ENCODE measurements around the gene LRRC25.
A peak's percentile ranks its signal among the peaks of the same experiment; 100 is the strongest.
"Not testable (repeated sequence)": the region's sequence is repeated elsewhere in the genome, so short reads cannot be mapped to it uniquely, and the experiment has no call there.

The LRRC25 gene

GRCh38 chr19:18385675-18386542 is 11.5 kb downstream of the LRRC25 start, which contains the start of gene GDF15:
GDF15 (plus strand) TSS chr19:18386158; CDS start chr19:18386190, 32 bp downstream.
- H3K4me3 ChIP-seq (ENCODE audit: low read depth, low read length): no peak within 1 kb of the TSS
- TF ChIP-seq POLR2A (IDR thresholded peaks at IDR 0.05; ENCODE audit: extremely low read depth, insufficient read length): no peak
- TF ChIP-seq MAX (IDR thresholded peaks at IDR 0.05; ENCODE audit: low read depth, low read length): no peak
- peak; percentile 74 for TF ChIP-seq CTCF (IDR thresholded peaks at IDR 0.05; ENCODE audit: low read depth, low read length)
- DNase-seq (ENCODE audit: low read depth): peak; percentile 54

GRCh38 chr19:18385359-18385674 is 12.1 kb downstream of the LRRC25 start:
- no peak for DNase-seq (ENCODE audit: low read depth)
- TF ChIP-seq POLR2A (IDR thresholded peaks at IDR 0.05; ENCODE audit: extremely low read depth, insufficient read length) (no peak), CTCF (IDR thresholded peaks at IDR 0.05; ENCODE audit: low read depth, low read length) (no peak), MAX (IDR thresholded peaks at IDR 0.05; ENCODE audit: low read depth, low read length) (no peak), MYC (IDR thresholded peaks at IDR 0.05; ENCODE audit: low read depth, low read length) (no peak)
- H3K4me3 ChIP-seq (ENCODE audit: low read depth, low read length): no peak overlapping the region

- no peak for TF ChIP-seq CTCF (IDR thresholded peaks at IDR 0.05; ENCODE audit: low read depth, low read length)
- no peak for TF ChIP-seq MYC (IDR thresholded peaks at IDR 0.05; ENCODE audit: low read depth, low read length)
- no peak for TF ChIP-seq POLR2A (IDR thresholded peaks at IDR 0.05; ENCODE audit: extremely low read depth, insufficient read length)
- no peak for TF ChIP-seq MAX (IDR thresholded peaks at IDR 0.05; ENCODE audit: low read depth, low read length)
- no peak overlapping the region for H3K4me3 ChIP-seq (ENCODE audit: low read depth, low read length)
- DNase-seq (ENCODE audit: low read depth): no peak
Observed at GRCh38 chr19:18384775-18385174, 12.6 kb downstream of the LRRC25 start.

GRCh38 chr19:18383622-18384021 is 13.8 kb downstream of the LRRC25 start:
- not testable (repeated sequence) for H3K4me3 ChIP-seq (ENCODE audit: low read depth, low read length); DNase-seq (ENCODE audit: low read depth)

GRCh38 chr19:18380843-18381242 is 16.6 kb downstream of the LRRC25 start:
- no peak for TF ChIP-seq POLR2A (IDR thresholded peaks at IDR 0.05; ENCODE audit: extremely low read depth, insufficient read length)
- TF ChIP-seq MYC (IDR thresholded peaks at IDR 0.05; ENCODE audit: low read depth, low read length): no peak
- TF ChIP-seq MAX (IDR thresholded peaks at IDR 0.05; ENCODE audit: low read depth, low read length): no peak
- no peak for TF ChIP-seq CTCF (IDR thresholded peaks at IDR 0.05; ENCODE audit: low read depth, low read length)

GRCh38 chr19:18379803-18380747 is 17.3 kb downstream of the LRRC25 start:
- no peak for DNase-seq (ENCODE audit: low read depth)
- H3K4me3 ChIP-seq (ENCODE audit: low read depth, low read length): no peak overlapping the region

More at GRCh38 chr19:18380843-18381242, 16.6 kb downstream of the LRRC25 start:
- H3K4me3 ChIP-seq (ENCODE audit: low read depth, low read length): no peak overlapping the region
- DNase-seq (ENCODE audit: low read depth): no peak

More at GRCh38 chr19:18379803-18380747, 17.3 kb downstream of the LRRC25 start:
- TF ChIP-seq MAX (IDR thresholded peaks at IDR 0.05; ENCODE audit: low read depth, low read length): no peak
- TF ChIP-seq CTCF (IDR thresholded peaks at IDR 0.05; ENCODE audit: low read depth, low read length): no peak
- no peak for TF ChIP-seq POLR2A (IDR thresholded peaks at IDR 0.05; ENCODE audit: extremely low read depth, insufficient read length)
- no peak for TF ChIP-seq MYC (IDR thresholded peaks at IDR 0.05; ENCODE audit: low read depth, low read length)
